K562 (cell line): ENCODE measurements around the gene RIT1. TPM values are rescaled to one million over a fixed set of nuclear protein-coding genes. Genes with fewer than 3 reads are reported as not detected.

Experiments
- ATAC-seq: fragments of 200-7000 bp; cut with Tn5 transposase; 3 replicates; pipeline ENCODE4 v1.9.1; 2020; ENCODE audit warnings: moderate library complexity
- BruUV-seq: library from RNA; stranded (reverse); fragments of 400-500 nt; replicated peaks from 2 replicates; lab custom pipeline; 2021; lab: Mats Ljungman, UMichigan
- CTCF ChIA-PET: fragments of 300-600 bp; formaldehyde crosslinking; extraction: SDS; loops from one replicate; lab custom pipeline; 2021; ENCODE audit warnings: low intra/inter-chr PET ratio; lab: Yijun Ruan, JAX
- POLR2A ChIA-PET: fragments of 300-600, 350-650 bp; sonication (Branson Sonifier 250); formaldehyde crosslinking; extraction: SDS; loops from one replicate; lab custom pipeline; 2021; ENCODE audit warnings: antibody characterized with exemption, inconsistent platforms; lab: Yijun Ruan, JAX
- DNase-seq, 4 experiments: peaks; one replicate each; pipeline versions ENCODE4 v3.0.0 to v3.0.0-alpha.2; 2011 to 2018; ENCODE audit warnings: low spot score in 3 of 4, mixed read lengths in 3 of 4; ENCODE audit errors: extremely low read depth in 1 of 4
- FAIRE-seq: peaks from 2 replicates; lab custom pipeline; 2011; peaks lifted over from hg19 to GRCh38; lab: Jason Lieb, UNC
- H2AFZ ChIP-seq: 2 replicates; pipeline ENCODE4 v1.6.0; 2011; ENCODE audit warnings: low read depth, low read length, control low read depth, inconsistent platforms
- H3K27ac ChIP-seq: fragments of 200-600 bp; 3 replicates; pipeline ENCODE4 v1.8.0; 2011; ENCODE audit warnings: low read depth, mild to moderate bottlenecking, control low read depth, inconsistent platforms, low read length, moderate library complexity, mixed read lengths; ENCODE audit errors: extremely low read depth
- H3K27me3 ChIP-seq, 2 experiments: fragments of 300-600 bp in 1 of 2; 2 replicates in 1 of 2; 3 replicates in 1 of 2; pipeline versions ENCODE4 v1.6.0 to v1.8.0; 2011; ENCODE audit warnings: inconsistent platforms in 2 of 2, low read length in 2 of 2, mild to moderate bottlenecking in 1 of 2, mixed read lengths in 1 of 2, moderate library complexity in 1 of 2; ENCODE audit not compliant: control insufficient read depth in 2 of 2, insufficient read depth in 2 of 2
- H3K36me3 ChIP-seq: fragments of 300-600 bp; 3 replicates; pipeline ENCODE4 v1.8.0; 2011; ENCODE audit warnings: mild to moderate bottlenecking, low read length, inconsistent platforms; ENCODE audit not compliant: control insufficient read depth, insufficient read depth
- H3K4me1 ChIP-seq, 2 experiments: fragments of 200-600 bp in 1 of 2; replicated peaks in 1 of 2; 2 replicates in 1 of 2; 3 replicates in 1 of 2; pipeline versions ENCODE4 v1.5.1 to v1.8.0; 2011; ENCODE audit warnings: inconsistent platforms in 2 of 2, low read length in 2 of 2, mild to moderate bottlenecking in 1 of 2, mixed read lengths in 1 of 2, moderate library complexity in 1 of 2; ENCODE audit not compliant: control insufficient read depth in 2 of 2, insufficient read depth in 2 of 2
- H3K4me2 ChIP-seq: 2 replicates; pipeline ENCODE4 v1.6.1; 2011; ENCODE audit warnings: low read length, control low read depth, inconsistent platforms, mixed read lengths; ENCODE audit not compliant: insufficient read depth
- H3K4me3 ChIP-seq: fragments of 200-600 bp; sonication (generic), shearing (Covaris generic); 2 replicates; pipeline ENCODE4 v1.5.1; 2016; ENCODE audit warnings: control low read depth, inconsistent platforms
- H3K79me2 ChIP-seq: fragments of 200-600 bp; 3 replicates; pipeline ENCODE4 v1.8.0; 2011; ENCODE audit warnings: low read length, inconsistent platforms; ENCODE audit not compliant: control insufficient read depth, insufficient read depth
- H3K9ac ChIP-seq, 2 experiments: 2 replicates each; pipeline versions ENCODE4 v1.6.0 to v1.6.1; 2011; ENCODE audit warnings: low read depth in 2 of 2, low read length in 2 of 2, control low read depth in 1 of 2, inconsistent platforms in 1 of 2, mild to moderate bottlenecking in 1 of 2, mixed read lengths in 1 of 2; ENCODE audit not compliant: insufficient read depth in 1 of 2
- H3K9me1 ChIP-seq: one replicate; pipeline ENCODE4 v1.6.0; 2011; ENCODE audit warnings: inconsistent platforms, mild to moderate bottlenecking, low read length, moderate library complexity; ENCODE audit not compliant: control insufficient read depth, insufficient read depth
- H3K9me3 ChIP-seq: replicated peaks from 2 replicates; pipeline ENCODE4 v1.5.1; 2011; ENCODE audit warnings: low read depth, low read length, inconsistent platforms; ENCODE audit not compliant: control insufficient read depth, insufficient read depth
- H4K20me1 ChIP-seq: replicated peaks from 2 replicates; pipeline ENCODE4 v1.6.1; 2011; ENCODE audit warnings: low read length, inconsistent platforms, mixed read lengths; ENCODE audit not compliant: control insufficient read depth, insufficient read depth
- CBX1 ChIP-seq: sonication (generic); IDR thresholded peaks from 2 replicates; pipeline ENCODE4 v1.6.1; 2016; ENCODE audit warnings: antibody characterized with exemption, low read depth, mild to moderate bottlenecking
- CBX2 ChIP-seq: fragments of 200-600 bp; sonication (generic); IDR thresholded peaks from one replicate; pipeline ENCODE4 v1.6.1; 2012; ENCODE audit warnings: mild to moderate bottlenecking, low read length, inconsistent platforms; ENCODE audit not compliant: insufficient read depth, poor library complexity, severe bottlenecking
- CBX3 ChIP-seq, 2 experiments: IDR thresholded peaks; 1 replicate in 1 of 2; 2 replicates in 1 of 2; pipeline ENCODE4 v1.6.1; 2012; ENCODE audit warnings: inconsistent platforms in 2 of 2, low read length in 2 of 2, borderline replicate concordance in 1 of 2, control low read depth in 1 of 2
- DMBX1 ChIP-seq: fragments of 250-450 bp; sonication (Bioruptor Pico); IDR thresholded peaks from 2 replicates; pipeline ENCODE4 v1.8.0; 2022; ENCODE audit warnings: inconsistent platforms, mild to moderate bottlenecking, moderate library complexity, borderline replicate concordance
- ETV6 ChIP-seq, 3 experiments: fragments of 150-350 bp in 1 of 3; sonication (generic) in 1 of 3; formaldehyde crosslinking in 1 of 3; IDR thresholded peaks; 2 replicates each; pipeline versions ENCODE4 v1.6.1 to v1.8.0; 2014 to 2022; ENCODE audit warnings: borderline replicate concordance in 2 of 3, low read depth in 2 of 3, antibody characterized with exemption in 1 of 3, low read length in 1 of 3, mild to moderate bottlenecking in 1 of 3, missing genetic modification reagents in 1 of 3
- FIP1L1 ChIP-seq: fragments of 200-400 bp; formaldehyde crosslinking; IDR thresholded peaks from 2 replicates; pipeline ENCODE4 v1.6.1; 2018; ENCODE audit warnings: mild to moderate bottlenecking, low read depth, low read length; ENCODE audit not compliant: poor library complexity, severe bottlenecking
- FOS ChIP-seq: IDR thresholded peaks from 3 replicates; pipeline ENCODE4 v1.6.1; 2011; ENCODE audit not compliant: insufficient read length; ENCODE audit errors: extremely low read depth
- HDAC8 ChIP-seq: fragments of 450-650 bp; IDR thresholded peaks from 2 replicates; pipeline ENCODE4 v1.6.1; 2016; ENCODE audit warnings: mild to moderate bottlenecking, missing genetic modification characterization, moderate library complexity, missing compliant biosample characterization
- MCM2 ChIP-seq: fragments of 450-650 bp; IDR thresholded peaks from 2 replicates; pipeline ENCODE4 v1.6.1; 2017; ENCODE audit warnings: low read depth, mild to moderate bottlenecking
- MED1 ChIP-seq: sonication (generic); formaldehyde crosslinking; IDR thresholded peaks from 2 replicates; pipeline ENCODE4 v1.8.1; 2023; ENCODE audit warnings: missing genetic modification reagents, borderline replicate concordance
- MEF2A ChIP-seq: IDR thresholded peaks from 2 replicates; pipeline ENCODE4 v1.6.1; 2011; ENCODE audit warnings: low read depth, mild to moderate bottlenecking, low read length, moderate library complexity; ENCODE audit not compliant: control insufficient read depth
- NBN ChIP-seq: fragments of 450-650 bp; IDR thresholded peaks from 2 replicates; pipeline ENCODE4 v1.6.1; 2016; ENCODE audit warnings: low read depth, mild to moderate bottlenecking
- NFE2L1 ChIP-seq: fragments of 450-650 bp; IDR thresholded peaks from 2 replicates; pipeline ENCODE4 v1.6.1; 2016; ENCODE audit warnings: missing genetic modification characterization, low read depth, mild to moderate bottlenecking, missing compliant biosample characterization, moderate library complexity, borderline replicate concordance
- NR2C1 ChIP-seq, 2 experiments: fragments of 450-650 bp; IDR thresholded peaks; 2 replicates each; pipeline ENCODE4 v1.6.1; 2017; ENCODE audit warnings: mild to moderate bottlenecking in 2 of 2, antibody characterized with exemption in 1 of 2, inconsistent platforms in 1 of 2, missing compliant biosample characterization in 1 of 2, missing genetic modification characterization in 1 of 2
- PHB ChIP-seq: fragments of 250-450 bp; sonication (Bioruptor Pico); IDR thresholded peaks from 2 replicates; pipeline ENCODE4 v1.5.0; 2021
- RBM34 ChIP-seq: fragments of 200-400 bp; formaldehyde crosslinking; IDR thresholded peaks from 2 replicates; pipeline ENCODE4 v1.6.1; 2018; ENCODE audit warnings: low read length, borderline replicate concordance; ENCODE audit not compliant: insufficient read depth
- RUNX1 ChIP-seq: sonication (generic); IDR thresholded peaks from 2 replicates; pipeline ENCODE4 v1.6.1; 2016; ENCODE audit warnings: antibody characterized with exemption, low read depth
- SMC3 ChIP-seq: conservative IDR thresholded peaks from 2 replicates; pipeline ENCODE4 v1.6.1; 2011; ENCODE audit warnings: low read depth, low read length, improper control_type of control experiment; ENCODE audit not compliant: insufficient read depth
- U2AF2 ChIP-seq: fragments of 200-400 bp; formaldehyde crosslinking; optimal IDR thresholded peaks from 2 replicates; pipeline ENCODE3; 2017; ENCODE audit warnings: low read depth, mild to moderate bottlenecking, low read length
- ZNF24 ChIP-seq: fragments of 450-650 bp; IDR thresholded peaks from 2 replicates; pipeline ENCODE4 v1.6.1; 2016
- ZNF431 ChIP-seq: sonication (generic); formaldehyde crosslinking; IDR thresholded peaks from 2 replicates; pipeline ENCODE4 v1.8.0; 2022; ENCODE audit warnings: mild to moderate bottlenecking, missing genetic modification reagents
- ZNF780A ChIP-seq: fragments of 250-450 bp; sonication (Bioruptor Pico); IDR thresholded peaks from 2 replicates; pipeline ENCODE4 v1.5.0; 2021; ENCODE audit warnings: mild to moderate bottlenecking
- whole genome bisulfite sequencing: fragments of 100-300 bp; shearing (Covaris generic); methylation state at CpG from one replicate; pipeline ENCODE4 v1.1.6; 2016; ENCODE audit warnings: low coverage, mixed read lengths; ENCODE audit not compliant: insufficient coverage; ENCODE audit errors: missing lambda C conversion rate; 5-methylcytosine and 5-hydroxymethylcytosine counted together
- in situ Hi-C: fragments of 300-500 bp; cut with MboI; formaldehyde crosslinking; loops from 4 replicates; pipeline ENCODE4 v1.15.0; 2018; ENCODE audit warnings: inconsistent platforms, mixed read lengths
- intact Hi-C: fragments of 100-400 bp; cut with micrococcal nuclease; formaldehyde crosslinking; loops from 2 replicates; pipeline ENCODE4 v1.14.2; 2022
- polyA plus RNA-seq, 8 experiments: library from polyadenylated mRNA; depleted of rRNA in 4 of 8; stranded (reverse) in 5 of 8; unstranded in 3 of 8; fragments of >200 nt; fragmentation: Nextera tagmentation in 2 of 8; fragmentation: Illumina TruSeq in 1 of 8; extraction: Ambion mirVana in 2 of 8; extraction: Trizol in 1 of 8; gene quantifications; 2 replicates each; pipeline versions ENCODE4 v1.2.1 to v1.2.3, GENCODE V29; 2011 to 2014; ENCODE audit warnings: inconsistent platforms in 1 of 8, missing spikeins in 1 of 8
- total RNA-seq, 7 experiments: library from RNA; depleted of rRNA in 6 of 7; stranded (reverse); fragments of >200 nt in 6 of 7; fragmentation: Illumina TruSeq in 2 of 7; extraction: Trizol in 2 of 7; gene quantifications; 2 replicates each; pipeline versions ENCODE4 v1.2.1 to v1.2.3, GENCODE V29; 2011 to 2021; ENCODE audit warnings: low replicate concordance in 1 of 7
- TF ChIP-seq, protein P1 (sequence below): fragments of 250-450 bp; sonication (Bioruptor Pico); IDR thresholded peaks from 2 replicates; pipeline ENCODE4 v1.4.0; 2020; ENCODE audit warnings: mild to moderate bottlenecking

RIT1 gene
- total and polyA plus RNA-seq, 9 of the 15 experiments (the other 6 are each of a cell fraction or from before 2014, with no cell fraction given), result 13.5 to 57.6 (median 22.9) TPM

- no TSS peak for BruUV-seq
- Histone ChIP-seq H4K20me1 (no peaks in the 10 kb centered on the region), H3K27me3 (no peaks in the 10 kb centered on the region), H3K4me3 (no peak overlapping the region), H3K79me2 (peaks cover 17% of the 10 kb centered on the region), H3K36me3 (peaks cover 7% of the 10 kb centered on the region; the same call in 2 of the 3 replicates), H3K4me1 (peaks cover 19 to 33% of the 10 kb centered on the region in 2 experiments), H2AFZ (peak overlapping the region; percentile 35; the same call in 1 of the 2 replicates), H3K9me3 (no peaks in the 10 kb centered on the region), H3K27ac (no peak overlapping the region), H3K9me1 (no peaks in the 10 kb centered on the region), H3K9ac (no peak overlapping the region), H3K4me2 (no peak overlapping the region)
- in situ Hi-C loops (no loop called here), intact Hi-C loops (loop anchor here (1.0 to 10.0 kb wide), 5 partner anchors 45 to 187 kb away; partner anchors contain the start of genes LAMTOR2 and UBQLN4)
- WGBS, result 7% methylated on average over 1 of the region's 1 CpG
- ChIA-PET CTCF (interaction anchor here (1.0 to 3.5 kb wide), 4 partner anchors 46 to 128 kb away, joined by 4 to 42 read pairs (median 6); no protein-coding TSS in a partner anchor), POLR2A (interaction anchor here (0.6 to 1.4 kb wide), 14 partner anchors 17 to 739 kb away, joined by 3 to 7 read pairs (median 3); no protein-coding TSS in a partner anchor)
- DNase-seq (peak; percentile 54 to 81 (median 68)), ATAC-seq (peak; percentile 63), FAIRE-seq (peak; percentile 91)
- TF ChIP-seq CBX2 (no peak), DMBX1 (CRISPR knock-in tag) (no peak), FOS (no peak), RBM34 (no peak), NFE2L1 (tag) (no peak), MEF2A (peak; percentile 8; the same call in 1 of the 2 replicates), RUNX1 (no peak), FIP1L1 (no peak), NBN (no peak), CBX1 (no peak), MCM2 (no peak), MED1 (CRISPR knock-in tag) (no peak), SMC3 (peak; percentile 84), ZNF431 (CRISPR knock-in tag) (no peak), HDAC8 (tag) (no peak), ZNF24 (no peak), ZNF780A (CRISPR knock-in tag) (no peak), CBX3 (IDR thresholded peaks at IDR 0.05; ENCODE audit: borderline replicate concordance in 1 of 2, low read length in 2 of 2) (no peak), ETV6 (IDR thresholded peaks at IDR 0.05; ENCODE audit: borderline replicate concordance in 1 of 2, low read depth in 2 of 2, low read length in 1 of 2) (no peak), ETV6 (CRISPR knock-in tag; IDR thresholded peaks at IDR 0.05; ENCODE audit: borderline replicate concordance) (no peak), NR2C1 (IDR thresholded peaks at IDR 0.05) (peak; percentile 22; the same call in 1 of the 2 replicates), NR2C1 (tag; IDR thresholded peaks at IDR 0.05) (no peak), U2AF2 (no peak), PHB (CRISPR knock-in tag) (no peak)
- TF ChIP-seq, protein P1, sequence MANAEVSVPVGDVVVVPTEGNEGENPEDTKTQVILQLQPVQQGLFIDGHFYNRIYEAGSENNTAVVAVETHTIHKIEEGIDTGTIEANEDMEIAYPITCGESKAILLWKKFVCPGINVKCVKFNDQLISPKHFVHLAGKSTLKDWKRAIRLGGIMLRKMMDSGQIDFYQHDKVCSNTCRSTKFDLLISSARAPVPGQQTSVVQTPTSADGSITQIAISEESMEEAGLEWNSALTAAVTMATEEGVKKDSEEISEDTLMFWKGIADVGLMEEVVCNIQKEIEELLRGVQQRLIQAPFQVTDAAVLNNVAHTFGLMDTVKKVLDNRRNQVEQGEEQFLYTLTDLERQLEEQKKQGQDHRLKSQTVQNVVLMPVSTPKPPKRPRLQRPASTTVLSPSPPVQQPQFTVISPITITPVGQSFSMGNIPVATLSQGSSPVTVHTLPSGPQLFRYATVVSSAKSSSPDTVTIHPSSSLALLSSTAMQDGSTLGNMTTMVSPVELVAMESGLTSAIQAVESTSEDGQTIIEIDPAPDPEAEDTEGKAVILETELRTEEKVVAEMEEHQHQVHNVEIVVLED (CRISPR knock-in tag), result no peak
These were observed 27.1 kb upstream of the RIT1 start for GRCh38 chr1:155938220-155938627.
